ENCODE data around the gene KATNBL1. TPM values are rescaled to one million over a fixed set of nuclear protein-coding genes. Genes with fewer than 3 reads are reported as not detected.
A peak's percentile ranks its signal among the peaks of the same experiment; 100 is the strongest.

Gene KATNBL1
- total and polyA plus RNA-seq, 9 of the 15 experiments (the other 6 are each of a cell fraction or from before 2014, with no cell fraction given), result 6.6 to 46.0 (median 24.0) TPM

- in situ Hi-C loops (cut with MboI), result loop anchor here (5.0 kb wide), 1 partner anchor 170 kb away; no protein-coding TSS in a partner anchor
- FAIRE-seq (peak; percentile 6), DNase-seq (ENCODE audit: extremely low read depth in 1 of 4, low spot score in 3 of 4) (peak in 2 of 4 experiments; percentile 17 to 18), ATAC-seq (peak; percentile 31; the same call in 1 of the 3 replicates)
- 37% methylated on average over 7 of the region's 7 CpGs for WGBS (ENCODE audit: insufficient coverage, low coverage, missing lambda C conversion rate)
- H3K9me3 ChIP-seq (replicated peaks; ENCODE audit: control insufficient read depth, insufficient read depth, low read depth, low read length), result no peaks in the 10 kb centered on the region
- BruUV-seq (replicated peaks), result no TSS peak
- H3K79me2 ChIP-seq (ENCODE audit: control insufficient read depth, insufficient read depth, low read length), result no peaks in the 10 kb centered on the region
- H3K27ac ChIP-seq (ENCODE audit: extremely low read depth, low read depth, low read length), result no peak overlapping the region
- H3K4me2 ChIP-seq (ENCODE audit: insufficient read depth, low read length), result no peak overlapping the region
- no peak overlapping the region for H3K4me3 ChIP-seq
- no peaks in the 10 kb centered on the region for H3K9me1 ChIP-seq (ENCODE audit: control insufficient read depth, insufficient read depth, low read length)
- H3K4me1 ChIP-seq (replicated peaks in 1 of 2; ENCODE audit: control insufficient read depth in 2 of 2, insufficient read depth in 2 of 2, low read length in 2 of 2), result peaks cover 0 to 3% of the 10 kb centered on the region in 2 experiments; a peak in 1 of 5 replicates
- no peaks in the 10 kb centered on the region for H3K36me3 ChIP-seq (ENCODE audit: control insufficient read depth, insufficient read depth, low read length)
- no peak overlapping the region for H3K9ac ChIP-seq (ENCODE audit: insufficient read depth in 1 of 2, low read depth in 2 of 2, low read length in 2 of 2)
- CTCF ChIA-PET (ENCODE audit: low intra/inter-chr PET ratio), result no interaction called here
- no peaks in the 10 kb centered on the region for H3K27me3 ChIP-seq (ENCODE audit: control insufficient read depth in 2 of 2, insufficient read depth in 2 of 2, low read length in 2 of 2)
- intact Hi-C loops (cut with micrococcal nuclease), result loop anchor here (10.0 kb wide), 1 partner anchor 367 kb away; the partner anchor contains the start of gene GOLGA8B
- H2AFZ ChIP-seq (ENCODE audit: low read depth, low read length), result 0 out of 2 replicates have a peak overlapping the region, but pooled peaks have one; percentile 40
- no peaks in the 10 kb centered on the region for H4K20me1 ChIP-seq (replicated peaks; ENCODE audit: control insufficient read depth, insufficient read depth, low read length)
- POLR2A ChIA-PET, result interaction anchor here (1.7 kb wide), 1 partner anchor 8 kb away, joined by 4 read pairs; the partner anchor contains the start of gene KATNBL1
- TF ChIP-seq BRCA1 (IDR thresholded peaks at IDR 0.05) (no peak), BRCA1 (CRISPR knock-in tag; IDR thresholded peaks at IDR 0.05) (no peak), JUN (IDR thresholded peaks at IDR 0.05; ENCODE audit: borderline replicate concordance, low read depth, low read length) (peak; percentile 76; the same call in 1 of the 2 replicates), JUN (CRISPR knock-in tag; IDR thresholded peaks at IDR 0.05; ENCODE audit: borderline replicate concordance) (no peak), SMARCA4 (IDR thresholded peaks at IDR 0.05) (peak; percentile 30; the same call in 1 of the 2 replicates), DPF2 (IDR thresholded peaks at IDR 0.05) (0 out of 2 replicates have a peak, but pooled peaks have one; percentile 45), SMARCE1 (IDR thresholded peaks at IDR 0.05) (peak; percentile 56; the same call in 1 of the 2 replicates), JUNB (CRISPR knock-in tag; conservative IDR thresholded peaks at IDR 0.05) (peak; percentile 84), EZH2 (IDR thresholded peaks at IDR 0.05; ENCODE audit: borderline replicate concordance, low read depth, low read length) (no peak), SMARCC2 (IDR thresholded peaks at IDR 0.05; ENCODE audit: low read depth) (0 out of 2 replicates have a peak, but pooled peaks have one; percentile 25), IFI16 (CRISPR knock-in tag; IDR thresholded peaks at IDR 0.05) (no peak), FOSL1 (tag; conservative IDR thresholded peaks at IDR 0.05) (peak; percentile 97), KLF16 (IDR thresholded peaks at IDR 0.05) (no peak), ATF3 (IDR thresholded peaks at IDR 0.05) (peak; percentile 86), ATF3 (CRISPR knock-in tag; conservative IDR thresholded peaks at IDR 0.05) (0 out of 2 replicates have a peak, but pooled peaks have one; percentile 57), EWSR1 (IDR thresholded peaks at IDR 0.05; ENCODE audit: borderline replicate concordance, low read depth, partially characterized antibody) (no peak), PKNOX1 (IDR thresholded peaks at IDR 0.05) (peak; percentile 81), CBFA2T3 (IDR thresholded peaks at IDR 0.05) (no peak), WHSC1 (IDR thresholded peaks at IDR 0.05; ENCODE audit: low read length) (no peak), KDM1A (IDR thresholded peaks at IDR 0.05) (no peak), ZNF140 (CRISPR knock-in tag; IDR thresholded peaks at IDR 0.05) (no peak), ARID1B (IDR thresholded peaks at IDR 0.05) (peak; percentile 49; the same call in 1 of the 2 replicates)
- TF ChIP-seq, protein P1, sequence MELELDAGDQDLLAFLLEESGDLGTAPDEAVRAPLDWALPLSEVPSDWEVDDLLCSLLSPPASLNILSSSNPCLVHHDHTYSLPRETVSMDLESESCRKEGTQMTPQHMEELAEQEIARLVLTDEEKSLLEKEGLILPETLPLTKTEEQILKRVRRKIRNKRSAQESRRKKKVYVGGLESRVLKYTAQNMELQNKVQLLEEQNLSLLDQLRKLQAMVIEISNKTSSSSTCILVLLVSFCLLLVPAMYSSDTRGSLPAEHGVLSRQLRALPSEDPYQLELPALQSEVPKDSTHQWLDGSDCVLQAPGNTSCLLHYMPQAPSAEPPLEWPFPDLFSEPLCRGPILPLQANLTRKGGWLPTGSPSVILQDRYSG (tag; conservative IDR thresholded peaks at IDR 0.05; ENCODE audit: low read depth), result no peak
These were observed 7.8 kb upstream of the KATNBL1 start for GRCh38 chr15:34217587-34218225.

Data from K562 (cell line).